Inflammatory macrophage treated with lipopolysaccharide for 4 hours (primary cell): ENCODE data around the gene TMOD1.
"Not testable (repeated sequence)": the region's sequence is repeated elsewhere in the genome, so short reads cannot be mapped to it uniquely, and the experiment has no call there.

ENCODE experiments used
- DNase-seq: peaks from one replicate; pipeline ENCODE4 v3.0.0-alpha.2; 2020

Gene TMOD1

GRCh38 chr9:97601228-97601898 lies 99.9 kb downstream of the TMOD1 start:
- DNase-seq: no peak

- DNase-seq: no peak
Observed at GRCh38 chr9:97602430-97602829, 101.0 kb downstream of the TMOD1 start.

- no peak for DNase-seq
Observed at GRCh38 chr9:97604901-97605645, 103.6 kb downstream of the TMOD1 start.

- peak; percentile 57 for DNase-seq
Observed at GRCh38 chr9:97615439-97616072, 114.1 kb downstream of the TMOD1 start.

DNA sequence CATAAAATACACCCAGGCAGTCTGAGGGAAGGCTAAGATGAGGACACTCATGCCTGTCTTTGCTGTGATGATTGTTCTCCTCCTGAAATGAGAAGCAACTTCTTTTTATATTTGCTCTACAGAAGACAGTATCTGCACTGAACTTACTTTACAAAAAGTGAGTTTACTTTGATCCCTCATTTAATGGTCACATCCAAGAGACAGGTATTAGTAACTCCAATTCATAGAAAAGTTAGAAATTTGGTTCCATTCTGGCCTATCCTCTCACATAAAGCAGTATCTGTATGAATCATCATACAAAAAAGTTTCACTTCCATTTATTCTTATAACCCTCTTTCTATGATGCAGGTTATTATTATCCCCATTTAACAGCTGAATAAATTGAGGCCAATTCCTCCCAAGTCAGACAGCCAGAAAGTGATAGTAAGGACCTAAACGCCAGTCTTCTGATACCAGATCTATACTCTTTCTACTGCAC lies 116.5 kb downstream of the TMOD1 start:
- DNase-seq: peak; percentile 31

- not testable (repeated sequence) for DNase-seq
Observed at GRCh38 chr9:97620063-97620462, 118.6 kb downstream of the TMOD1 start.

- DNase-seq: not testable (repeated sequence)
Observed at GRCh38 chr9:97622483-97622882, 121.0 kb downstream of the TMOD1 start.

- DNase-seq: no peak
Observed at GRCh38 chr9:97623946-97624345, 122.5 kb downstream of the TMOD1 start.

DNA sequence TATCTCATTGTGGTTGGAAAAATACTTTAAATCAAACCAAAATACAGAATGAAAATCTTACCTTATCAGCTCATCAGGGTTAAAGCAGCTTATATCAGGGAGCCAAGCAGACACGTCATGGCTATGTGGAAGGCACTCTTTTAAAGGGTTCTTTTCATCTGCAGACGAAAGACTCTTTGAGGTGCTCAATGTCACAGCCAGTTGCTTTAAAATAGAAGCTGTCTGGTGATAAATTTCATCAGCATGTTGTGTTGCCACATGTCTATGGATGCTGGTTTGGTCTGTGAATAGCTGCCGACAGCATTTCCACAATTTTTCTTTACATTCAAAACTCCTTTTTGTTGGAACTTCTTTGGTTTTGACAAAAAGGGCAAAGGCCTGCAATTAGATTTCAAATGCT lies 124.2 kb downstream of the TMOD1 start:
- no peak for DNase-seq

DNA sequence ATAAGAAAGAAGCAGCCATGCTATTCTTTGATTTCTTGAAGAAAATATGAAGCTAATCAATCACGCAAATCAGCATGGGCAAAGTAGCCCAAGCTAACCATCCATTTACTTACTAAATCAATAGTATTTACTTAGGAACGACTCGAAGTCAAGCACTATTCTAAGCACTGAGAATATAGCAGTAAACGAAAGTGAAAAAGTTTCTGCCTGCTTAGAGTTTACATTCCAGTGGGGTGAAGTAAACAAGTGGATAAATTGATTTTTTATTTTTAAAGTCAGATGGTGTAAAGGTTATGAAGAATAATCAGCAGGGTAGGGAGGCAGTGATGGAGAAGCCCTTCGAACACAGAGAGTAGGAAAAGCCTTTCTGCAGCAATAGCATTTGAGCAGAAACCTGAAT lies 126.2 kb downstream of the TMOD1 start:
- no peak for DNase-seq

- DNase-seq: no peak
Observed at GRCh38 chr9:97628668-97629067, 127.2 kb downstream of the TMOD1 start.

- no peak for DNase-seq
Observed at GRCh38 chr9:97629156-97629555, 127.7 kb downstream of the TMOD1 start.

DNA sequence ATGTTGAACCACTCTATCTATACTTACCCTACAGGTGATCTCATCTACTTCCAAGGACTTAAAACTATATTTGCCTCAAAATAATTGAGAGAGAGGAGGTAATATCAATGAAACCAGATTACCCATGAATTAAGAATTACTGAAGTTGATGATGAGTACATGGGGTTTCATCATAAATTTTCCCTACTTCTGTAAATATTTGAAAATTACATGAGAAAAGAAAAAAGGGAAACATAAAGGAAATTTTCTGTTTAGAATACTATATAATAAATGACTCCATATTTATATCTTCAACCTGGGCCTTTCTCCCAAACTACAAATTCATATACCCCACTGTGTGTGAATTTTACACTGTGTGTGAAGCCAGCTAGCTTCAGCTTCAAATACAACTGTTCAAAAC lies 129.1 kb downstream of the TMOD1 start:
- DNase-seq: peak; percentile 54

- DNase-seq: peak; percentile 68
Observed at GRCh38 chr9:97632248-97632984, 130.9 kb downstream of the TMOD1 start.

- DNase-seq: peak; percentile 99
Observed at GRCh38 chr9:97632985-97633858, 131.8 kb downstream of the TMOD1 start, which contains the start of the genes NCBP1 and TSTD2. Gene NCBP1, plus strand, starts transcription at chr9:97633821. Its CDS starts 61 bp downstream, at chr9:97633882. Gene TSTD2, minus strand, starts transcription at chr9:97633368. Its CDS starts 5,806 bp downstream, at chr9:97627562.

GRCh38 chr9:97633859-97634490 lies 132.5 kb downstream of the TMOD1 start:
- no peak for DNase-seq

GRCh38 chr9:97635026-97635425 lies 133.6 kb downstream of the TMOD1 start:
- no peak for DNase-seq

DNA sequence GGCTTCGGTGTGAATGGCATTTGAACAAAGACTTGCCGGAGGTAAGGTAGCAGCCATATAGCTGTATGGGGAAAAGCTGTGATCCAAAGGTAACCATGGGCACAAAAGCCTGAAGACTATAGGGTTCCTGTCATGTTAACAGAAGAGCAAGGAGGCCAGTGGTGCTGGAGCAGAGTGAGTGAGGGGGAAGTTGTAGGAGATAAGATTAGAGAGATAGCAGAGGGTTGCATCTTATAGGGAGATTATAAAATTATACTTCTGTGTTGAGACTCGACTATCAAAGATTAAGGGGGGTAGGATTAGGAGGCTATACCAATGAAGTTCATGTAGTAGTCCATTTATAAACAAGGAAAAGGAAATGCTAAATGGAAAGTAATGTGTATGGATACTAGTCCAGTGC lies 135.4 kb downstream of the TMOD1 start:
- no peak for DNase-seq

GRCh38 chr9:97638666-97639065 lies 137.2 kb downstream of the TMOD1 start:
- DNase-seq: no peak

DNA sequence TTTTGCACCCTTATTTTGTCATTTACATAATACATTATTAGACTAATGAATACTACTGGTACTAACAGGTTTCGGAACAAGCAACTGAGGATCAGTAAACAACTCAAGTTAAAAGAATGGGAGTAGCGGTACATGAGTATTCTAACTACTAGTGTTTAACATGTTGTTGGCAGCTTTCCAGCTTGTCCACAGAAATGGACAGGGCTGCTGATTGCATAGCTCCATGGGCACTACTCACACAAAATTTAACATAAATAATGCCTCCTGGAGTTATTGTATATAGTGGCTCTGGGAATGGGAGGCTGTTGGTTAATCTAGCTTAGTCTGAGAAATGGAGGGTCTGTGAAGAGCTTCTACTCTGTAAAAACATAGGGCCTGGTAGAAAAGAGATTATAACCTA lies 138.9 kb downstream of the TMOD1 start:
- no peak for DNase-seq

- no peak for DNase-seq
Observed at GRCh38 chr9:97645720-97646119, 144.3 kb downstream of the TMOD1 start.
